Thoracic aorta (tissue), 2 donors: ENCODE measurements around the gene ANXA5. TPM values are rescaled to one million over a fixed set of nuclear protein-coding genes. Genes with fewer than 3 reads are reported as not detected.
"Not testable (repeated sequence)": the region's sequence is repeated elsewhere in the genome, so short reads cannot be mapped to it uniquely, and the experiment has no call there.

Source experiments
- ATAC-seq: fragments of 150-250 bp; one replicate; pipeline ENCODE4 v1.8.0; 2017; ENCODE audit warnings: low read depth; ENCODE audit not compliant: insufficient number of reproducible peaks, low FRiP score
- DNase-seq: peaks from one replicate; pipeline ENCODE4 v3.0.0-alpha.2; 2020; ENCODE audit warnings: low spot score
- H3K27ac ChIP-seq, 2 donors: fragments of 200-600 bp; sonication (generic); 1 replicate in 1 of 2; 2 replicates in 1 of 2; pipeline ENCODE4 v1.5.1; 2016; ENCODE audit warnings: mild to moderate bottlenecking in 2 of 2, moderate library complexity in 2 of 2
- H3K27me3 ChIP-seq: fragments of 200-600 bp; sonication (generic); replicated peaks from 2 replicates; pipeline ENCODE4 v1.6.0; 2016; ENCODE audit warnings: mild to moderate bottlenecking; ENCODE audit not compliant: insufficient read depth
- H3K36me3 ChIP-seq: fragments of 200-600 bp; sonication (generic); one replicate; pipeline ENCODE4 v1.5.1; 2016
- H3K4me1 ChIP-seq, 2 donors: fragments of 200-600 bp; sonication (generic); 1 replicate in 1 of 2; 2 replicates in 1 of 2; pipeline versions ENCODE4 v1.5.1 to v1.6.0; 2016; ENCODE audit warnings: low read depth in 2 of 2, mild to moderate bottlenecking in 1 of 2; ENCODE audit not compliant: control insufficient read depth in 1 of 2
- H3K4me3 ChIP-seq: fragments of 200-600 bp; sonication (generic); 2 replicates; pipeline ENCODE4 v1.5.1; 2016; ENCODE audit warnings: mild to moderate bottlenecking
- H3K9me3 ChIP-seq: fragments of 200-600 bp; sonication (generic); 2 replicates; pipeline ENCODE4 v1.5.1; 2016
- CTCF ChIP-seq: fragments of 200-600 bp; sonication (generic); IDR thresholded peaks from one replicate; pipeline ENCODE4 v1.5.1; 2019; ENCODE audit warnings: antibody characterized with exemption
- total RNA-seq, 2 donors: library from RNA; depleted of rRNA; stranded (reverse); fragments of >200 nt; gene quantifications; one replicate each; pipeline versions ENCODE4 v1.1.0 to v1.2.3, GENCODE V29; 2016

The ANXA5 gene
- total RNA-seq, 2 donors from 2014 or later, result 401 to 458 TPM

GRCh38 chr4:121666091-121666679 is 30.6 kb downstream of the ANXA5 start:
- H3K4me1 ChIP-seq, result no peaks in the 10 kb centered on the region
- no peaks in the 10 kb centered on the region for H3K9me3 ChIP-seq
- DNase-seq, result no peak
- H3K36me3 ChIP-seq, result peaks cover 33% of the 10 kb centered on the region
- H3K4me3 ChIP-seq, result no peak overlapping the region
- no peak for TF ChIP-seq CTCF
- no peak overlapping the region for H3K27ac ChIP-seq
- no peaks in the 10 kb centered on the region for H3K27me3 ChIP-seq
- no peak for ATAC-seq

- Histone ChIP-seq H3K27ac (no peak overlapping the region), H3K9me3 (no peaks in the 10 kb centered on the region), H3K4me3 (no peak overlapping the region), H3K36me3 (peaks cover 33% of the 10 kb centered on the region), H3K4me1 (no peaks in the 10 kb centered on the region), H3K27me3 (no peaks in the 10 kb centered on the region)
- DNase-seq, result no peak
- TF ChIP-seq CTCF, result no peak
- ATAC-seq, result no peak
These were observed 31.4 kb downstream of the ANXA5 start for GRCh38 chr4:121665371-121665770.

GRCh38 chr4:121662225-121662624 is 34.6 kb downstream of the ANXA5 start:
- Histone ChIP-seq H3K9me3 (no peaks in the 10 kb centered on the region), H3K27me3 (no peaks in the 10 kb centered on the region), H3K36me3 (peaks cover 6% of the 10 kb centered on the region), H3K27ac (no peak overlapping the region), H3K4me1 (no peaks in the 10 kb centered on the region), H3K4me3 (no peak overlapping the region)
- no peak for TF ChIP-seq CTCF
- DNase-seq (no peak), ATAC-seq (no peak)

GRCh38 chr4:121660175-121660933 is 36.4 kb downstream of the ANXA5 start:
- H3K27me3 ChIP-seq, H3K9me3 ChIP-seq, DNase-seq, H3K27ac ChIP-seq, H3K4me3 ChIP-seq, ATAC-seq, H3K36me3 ChIP-seq, H3K4me1 ChIP-seq: not testable (repeated sequence)

- no peaks in the 10 kb centered on the region for H3K9me3 ChIP-seq
- no peak for ATAC-seq
These were observed 38.7 kb downstream of the ANXA5 start for GRCh38 chr4:121658125-121658524.

More at GRCh38 chr4:121658125-121658524, 38.7 kb downstream of the ANXA5 start:
- Histone ChIP-seq H3K27ac (no peak overlapping the region), H3K4me3 (no peak overlapping the region), H3K36me3 (no peaks in the 10 kb centered on the region), H3K27me3 (no peaks in the 10 kb centered on the region), H3K4me1 (peaks cover 6 to 11% of the 10 kb centered on the region in 2 donors)
- no peak for DNase-seq
- TF ChIP-seq CTCF, result no peak
